Smooth muscle cell of the brain vasculature (primary cell): Measurements from ENCODE around the gene EFNA3.

ENCODE experiments used
- DNase-seq: peaks from one replicate; pipeline ENCODE4 v3.0.0-alpha.2; 2012; ENCODE audit warnings: low read depth, low spot score

The EFNA3 gene

DNA sequence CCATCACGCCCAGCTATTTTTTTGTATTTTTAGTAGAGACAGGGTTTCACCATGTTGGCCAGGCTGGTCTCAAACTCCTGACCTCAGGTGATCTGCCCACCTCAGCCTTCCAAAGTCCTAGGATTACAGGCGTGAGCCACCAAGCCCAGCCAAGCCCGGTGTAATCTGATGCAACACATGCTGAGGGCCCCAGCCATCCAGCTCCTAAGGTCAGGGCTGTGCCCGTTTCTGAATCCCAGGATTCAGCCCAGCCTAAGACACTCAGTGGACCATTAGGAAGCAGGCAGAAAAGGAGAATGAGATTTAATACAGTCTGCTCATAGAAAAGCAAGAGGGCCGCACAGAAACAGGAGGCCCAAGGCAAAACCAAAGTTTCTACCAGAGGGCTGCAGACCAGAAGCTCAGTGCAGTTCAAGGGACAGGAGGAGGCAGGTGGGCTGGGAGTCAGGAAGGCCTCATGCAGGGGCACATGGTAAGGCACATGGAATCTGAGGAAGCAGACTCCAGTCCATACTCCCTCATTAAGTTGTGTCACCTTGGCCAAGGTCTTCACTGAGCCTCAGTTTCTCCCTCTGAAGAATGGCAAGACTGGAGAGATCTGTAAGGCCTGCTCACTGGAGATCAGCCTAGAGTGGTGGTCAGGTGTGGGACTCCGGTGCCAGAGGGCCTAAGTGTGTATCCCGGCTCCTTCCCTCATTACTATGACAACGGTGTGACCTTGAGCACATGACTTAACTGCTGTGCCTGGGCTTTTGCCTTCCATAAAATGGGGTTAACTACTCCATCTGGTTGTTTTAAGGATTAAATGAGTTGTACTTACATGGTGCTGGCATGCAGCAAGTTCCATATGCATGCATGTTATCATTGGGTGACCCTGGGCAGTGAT lies 29.9 kb upstream of the EFNA3 start:
- no peak for DNase-seq

- DNase-seq: no peak
Observed at GRCh38 chr1:155049651-155050559, 28.7 kb upstream of the EFNA3 start.

- no peak for DNase-seq
Observed at GRCh38 chr1:155050560-155051341, 27.9 kb upstream of the EFNA3 start, which contains the start of gene ADAM15. TSS of gene ADAM15 (plus strand) at chr1:155051316. CDS start at chr1:155051387, 71 bp downstream.

DNA sequence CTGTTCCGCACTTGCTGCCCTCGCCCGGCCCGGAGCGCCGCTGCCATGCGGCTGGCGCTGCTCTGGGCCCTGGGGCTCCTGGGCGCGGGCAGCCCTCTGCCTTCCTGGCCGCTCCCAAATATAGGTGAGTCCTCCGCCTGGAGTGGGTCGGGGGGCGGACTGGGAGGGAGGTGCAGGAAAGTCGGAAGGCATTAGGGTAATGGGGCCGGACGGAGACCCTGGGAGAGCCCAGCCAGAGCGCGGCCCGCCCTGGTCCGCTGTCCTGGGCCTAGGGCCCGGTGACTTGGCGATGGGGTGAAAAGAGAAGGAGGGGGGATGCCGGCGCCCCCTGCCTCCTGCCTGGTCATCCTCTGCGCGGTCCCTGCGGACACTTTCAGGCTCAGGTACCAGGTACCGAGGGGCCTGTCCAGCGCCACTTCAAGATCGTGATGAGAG lies 27.3 kb upstream of the EFNA3 start:
- DNase-seq: no peak

DNA sequence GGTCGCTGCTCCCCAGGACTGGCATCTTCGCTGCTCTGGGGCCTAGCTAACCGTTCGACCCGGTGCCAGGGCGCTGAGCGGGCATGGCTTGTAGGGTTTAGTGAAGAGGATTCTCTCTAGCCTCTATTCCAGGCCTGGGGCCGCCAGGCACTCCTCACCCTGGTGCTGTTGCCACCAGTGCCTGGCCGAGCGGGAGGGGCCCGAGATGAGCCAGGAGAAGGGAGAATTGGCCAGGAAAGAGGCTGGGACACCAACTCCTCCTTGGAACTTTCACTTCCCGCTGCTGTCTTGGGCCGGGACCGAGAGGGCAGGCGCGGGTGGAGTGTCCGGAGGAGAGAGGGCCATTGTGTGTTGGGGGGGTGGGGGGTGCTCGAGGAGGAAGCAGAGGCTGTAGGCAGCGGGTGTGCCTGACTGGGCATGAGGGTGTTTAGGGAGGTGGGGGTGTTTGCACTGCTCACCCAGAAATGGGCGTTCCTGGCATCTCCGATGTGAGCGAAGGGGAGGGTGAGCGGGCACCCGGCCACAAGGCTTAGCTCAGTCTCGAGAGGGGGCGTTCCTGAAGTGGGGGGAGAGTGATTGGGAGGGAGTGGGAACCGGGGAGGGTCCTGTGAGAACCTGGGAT lies 26.7 kb upstream of the EFNA3 start:
- DNase-seq: no peak

GRCh38 chr1:155052439-155053395 lies 25.9 kb upstream of the EFNA3 start:
- DNase-seq: no peak

DNA sequence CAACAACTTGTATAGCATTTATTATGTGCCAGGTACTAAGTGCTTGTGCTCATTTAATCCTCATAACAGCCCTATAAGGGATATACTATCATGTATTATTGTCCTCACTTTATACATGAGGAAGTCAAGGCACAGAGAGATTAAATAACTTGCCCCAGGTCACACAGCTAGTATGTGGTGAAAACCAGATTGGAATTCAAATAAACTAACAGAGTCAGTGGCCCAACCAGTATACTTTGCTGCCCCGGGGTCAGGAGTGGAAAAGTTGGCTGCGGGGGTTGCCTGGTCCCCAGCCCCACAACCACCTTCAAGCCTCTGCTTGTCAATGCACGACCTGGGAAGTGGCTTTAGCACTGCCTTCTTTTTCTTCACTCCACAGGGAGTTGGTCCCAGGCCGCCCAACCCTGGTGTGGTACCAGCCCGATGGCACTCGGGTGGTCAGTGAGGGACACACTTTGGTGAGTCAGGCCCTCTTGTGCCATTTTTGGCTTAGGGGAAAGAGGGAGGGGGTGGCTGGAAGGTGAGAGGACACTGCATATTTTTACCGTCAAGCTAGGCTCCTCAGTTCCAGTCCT lies 25.0 kb upstream of the EFNA3 start:
- no peak for DNase-seq

DNA sequence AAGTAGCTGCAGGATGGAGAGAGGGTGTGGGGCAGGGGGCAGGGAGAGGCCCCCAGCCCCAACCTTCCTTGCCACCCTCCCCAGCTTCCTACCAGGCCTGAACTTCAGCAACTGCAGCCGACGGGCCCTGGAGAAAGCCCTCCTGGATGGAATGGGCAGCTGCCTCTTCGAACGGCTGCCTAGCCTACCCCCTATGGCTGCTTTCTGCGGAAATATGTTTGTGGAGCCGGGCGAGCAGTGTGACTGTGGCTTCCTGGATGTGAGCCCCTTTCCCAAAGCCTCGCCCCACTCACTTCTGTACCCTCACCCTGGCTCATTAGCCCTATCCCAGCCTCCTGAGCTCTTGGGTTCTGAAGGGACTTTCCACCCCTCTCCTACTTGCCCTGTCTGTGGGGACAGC lies 21.5 kb upstream of the EFNA3 start:
- no peak for DNase-seq

DNA sequence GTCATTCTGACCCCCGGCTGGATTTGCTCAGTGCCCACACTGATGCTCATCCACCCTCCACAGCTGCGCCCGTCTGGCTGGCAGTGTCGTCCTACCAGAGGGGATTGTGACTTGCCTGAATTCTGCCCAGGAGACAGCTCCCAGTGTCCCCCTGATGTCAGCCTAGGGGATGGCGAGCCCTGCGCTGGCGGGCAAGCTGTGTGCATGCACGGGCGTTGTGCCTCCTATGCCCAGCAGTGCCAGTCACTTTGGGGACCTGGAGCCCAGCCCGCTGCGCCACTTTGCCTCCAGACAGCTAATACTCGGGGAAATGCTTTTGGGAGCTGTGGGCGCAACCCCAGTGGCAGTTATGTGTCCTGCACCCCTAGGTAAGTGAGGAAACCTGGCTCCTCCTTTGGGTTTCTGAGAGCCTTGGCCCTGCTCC lies 20.8 kb upstream of the EFNA3 start:
- DNase-seq: no peak

DNA sequence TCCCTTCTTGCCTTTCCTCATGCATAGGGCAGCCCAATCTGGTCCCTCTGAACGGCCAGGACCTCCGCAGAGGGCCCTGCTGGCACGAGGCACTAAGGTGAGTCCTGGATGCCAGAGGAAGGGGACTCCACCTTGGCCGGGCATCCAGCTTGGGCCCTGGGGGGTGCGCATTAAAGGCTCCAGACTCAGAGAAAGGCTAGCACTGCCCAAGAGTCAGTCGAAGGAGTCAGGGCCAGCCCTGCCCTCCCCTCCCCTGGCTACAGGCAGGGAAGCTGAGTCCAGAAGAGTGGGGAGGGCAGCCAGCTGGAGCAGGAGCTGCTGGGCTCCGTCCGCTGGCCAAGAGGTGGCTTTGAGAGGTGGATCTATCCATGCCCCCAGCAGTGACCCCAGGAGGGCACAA lies 17.9 kb upstream of the EFNA3 start:
- no peak for DNase-seq

DNA sequence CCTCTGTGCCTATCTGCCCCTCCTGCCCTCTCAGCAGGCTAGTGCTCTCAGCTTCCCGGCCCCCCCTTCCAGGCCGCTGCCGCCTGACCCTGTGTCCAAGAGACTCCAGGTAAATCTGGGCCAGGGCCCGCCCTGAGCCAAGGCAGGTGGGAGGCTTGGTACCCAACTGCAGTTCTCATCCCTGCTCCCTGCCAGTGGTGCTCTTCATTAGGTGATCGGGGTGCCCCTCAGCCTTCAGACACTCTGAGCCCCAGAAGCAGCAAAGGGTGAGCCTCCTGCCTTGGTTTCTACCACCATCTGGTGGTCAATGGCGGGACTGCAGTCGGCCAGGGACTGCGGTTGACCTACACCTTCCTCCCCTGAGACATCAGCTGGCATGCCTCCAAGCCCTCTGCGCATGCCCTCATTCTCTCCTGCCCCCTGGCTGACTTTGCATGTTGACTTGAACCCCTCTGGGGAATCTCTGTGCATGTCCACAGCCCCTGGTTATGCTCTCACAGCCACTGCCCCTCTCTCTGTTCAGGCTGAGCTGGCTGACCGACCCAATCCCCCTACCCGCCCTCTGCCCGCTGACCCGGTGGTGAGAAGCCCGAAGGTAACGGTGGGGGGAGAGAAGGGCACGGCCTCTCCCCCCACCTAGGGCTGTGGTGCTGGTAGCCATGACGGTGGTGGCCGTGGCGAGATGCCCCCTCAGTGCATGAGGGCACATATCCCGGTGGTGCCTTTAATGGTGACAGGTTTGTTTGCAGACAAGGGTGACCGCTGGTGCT lies 17.1 kb upstream of the EFNA3 start:
- DNase-seq: peak; percentile 80

DNA sequence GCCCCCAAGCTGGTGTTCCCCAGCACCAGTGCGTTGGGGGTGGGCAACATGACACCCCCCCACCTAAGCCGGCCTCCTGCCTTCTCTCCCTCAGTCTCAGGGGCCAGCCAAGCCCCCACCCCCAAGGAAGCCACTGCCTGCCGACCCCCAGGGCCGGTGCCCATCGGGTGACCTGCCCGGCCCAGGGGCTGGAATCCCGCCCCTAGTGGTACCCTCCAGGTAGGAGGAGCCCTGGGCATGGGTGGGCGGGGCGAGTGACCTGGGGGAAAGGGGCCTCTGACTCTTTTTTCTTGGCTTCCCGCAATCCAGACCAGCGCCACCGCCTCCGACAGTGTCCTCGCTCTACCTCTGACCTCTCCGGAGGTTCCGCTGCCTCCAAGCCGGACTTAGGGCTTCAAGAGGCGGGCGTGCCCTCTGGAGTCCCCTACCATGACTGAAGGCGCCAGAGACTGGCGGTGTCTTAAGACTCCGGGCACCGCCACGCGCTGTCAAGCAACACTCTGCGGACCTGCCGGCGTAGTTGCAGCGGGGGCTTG lies 16.4 kb upstream of the EFNA3 start:
- no peak for DNase-seq

DNA sequence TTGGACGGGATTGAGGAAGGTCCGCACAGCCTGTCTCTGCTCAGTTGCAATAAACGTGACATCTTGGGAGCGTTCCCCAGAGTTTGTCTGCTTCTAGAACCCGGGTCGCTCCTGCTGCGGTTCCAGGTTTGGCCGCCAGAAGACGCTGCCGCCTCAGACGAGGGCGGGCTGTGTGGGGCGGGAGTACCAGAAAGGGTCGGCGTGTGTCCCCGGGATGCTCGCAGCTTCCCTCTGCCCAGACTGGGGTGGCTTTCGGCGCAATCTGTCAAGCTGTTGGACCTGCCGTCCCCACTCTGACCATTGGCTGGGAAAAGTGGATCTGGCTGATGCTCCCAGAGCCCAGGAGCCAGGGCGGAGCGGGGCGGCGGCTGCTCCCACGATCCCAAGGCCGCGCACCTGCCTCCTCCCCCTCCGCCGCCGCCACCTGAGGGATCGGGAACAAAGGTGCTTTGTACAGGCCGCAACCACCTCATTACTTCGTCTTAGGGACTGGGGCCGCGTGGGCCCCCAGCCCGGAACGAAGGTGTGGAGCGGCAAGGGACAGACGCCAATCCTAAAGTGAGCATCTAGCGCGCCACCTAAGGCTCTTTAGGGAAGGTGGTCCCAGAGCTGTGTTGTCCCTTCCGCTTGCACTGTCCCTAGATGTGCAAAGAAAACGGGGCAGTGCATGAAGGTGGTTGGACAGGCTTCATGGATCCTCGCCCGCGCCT lies 15.8 kb upstream of the EFNA3 start:
- DNase-seq: no peak

DNA sequence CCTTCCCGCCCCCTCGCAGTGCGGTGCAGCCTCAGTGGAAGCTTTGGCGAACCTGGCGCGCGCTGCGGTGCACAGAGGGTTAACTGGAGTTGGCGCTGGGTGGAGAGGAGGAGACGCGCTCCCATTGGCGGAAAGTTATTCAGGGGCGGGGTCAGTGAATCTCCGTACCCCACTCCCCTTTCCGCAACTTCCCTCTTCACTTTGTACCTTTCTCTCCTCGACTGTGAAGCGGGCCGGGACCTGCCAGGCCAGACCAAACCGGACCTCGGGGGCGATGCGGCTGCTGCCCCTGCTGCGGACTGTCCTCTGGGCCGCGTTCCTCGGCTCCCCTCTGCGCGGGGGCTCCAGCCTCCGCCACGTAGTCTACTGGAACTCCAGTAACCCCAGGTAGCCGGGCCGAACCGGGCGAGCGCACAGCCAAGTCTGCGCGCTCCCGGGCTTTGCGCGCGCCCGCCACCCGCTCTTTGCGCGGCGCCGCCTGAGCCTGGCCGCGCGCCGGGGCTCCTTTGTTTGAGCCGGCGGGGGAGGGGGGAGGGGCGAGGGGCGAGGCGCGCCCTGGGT lies 15.0 kb upstream of the EFNA3 start, which contains the start of gene EFNA4:
Gene EFNA4, plus strand, starts transcription at position 191 of the 561 bp plus-strand sequence. Its CDS starts 84 bp downstream, at position 275.
- DNase-seq: peak; percentile 57

GRCh38 chr1:155064111-155064831 lies 14.4 kb upstream of the EFNA3 start:
- no peak for DNase-seq

GRCh38 chr1:155064832-155065429 lies 13.7 kb upstream of the EFNA3 start:
- no peak for DNase-seq
